Caco-2 (cell line): ENCODE measurements around the gene PGS1. TPM values are rescaled to one million over a fixed set of nuclear protein-coding genes. Genes with fewer than 3 reads are reported as not detected.
A peak's percentile ranks its signal among the peaks of the same experiment; 100 is the strongest.

Experiments
- Bru-seq: library from RNA; stranded (reverse); fragments of 400-500 nt; gene quantifications from one replicate; lab custom pipeline; 2021; lab: Mats Ljungman, UMichigan
- BruChase-seq, 2 experiments: library from RNA; stranded (reverse); fragments of 400-500 nt; gene quantifications; one replicate each; lab custom pipeline; 2021; lab: Mats Ljungman, UMichigan
- BruUV-seq: library from RNA; stranded (reverse); fragments of 400-500 nt; replicated peaks from 2 replicates; lab custom pipeline; 2021; lab: Mats Ljungman, UMichigan
- CTCF ChIA-PET: fragments of 300-600 bp; sonication (Branson Sonifier 250); formaldehyde crosslinking; loops from one replicate; lab custom pipeline; 2022; ENCODE audit warnings: antibody characterized with exemption; lab: Charles Lee
- POLR2A ChIA-PET: fragments of 300-600 bp; sonication (Branson Sonifier 250); formaldehyde crosslinking; loops from one replicate; lab custom pipeline; 2022; ENCODE audit warnings: antibody characterized with exemption; lab: Charles Lee
- DNase-seq, 2 experiments: peaks; one replicate each; pipeline versions ENCODE4 v3.0.0 to v3.0.0-alpha.2; 2020 to 2022
- H3K27me3 ChIP-seq: replicated peaks from 2 replicates; pipeline ENCODE4 v1.6.0; 2011; ENCODE audit warnings: low read length; ENCODE audit not compliant: control insufficient read depth, insufficient read depth
- H3K36me3 ChIP-seq: 2 replicates; pipeline ENCODE4 v1.5.1; 2011; ENCODE audit warnings: low read length; ENCODE audit not compliant: control insufficient read depth, insufficient read depth
- H3K4me1 ChIP-seq: fragments of 250-450 bp; sonication (Bioruptor Pico); 2 replicates; pipeline ENCODE4 v1.5.1; 2020; ENCODE audit warnings: mild to moderate bottlenecking
- H3K4me3 ChIP-seq: 2 replicates; pipeline ENCODE4 v1.5.1; 2011; ENCODE audit warnings: low read depth, mild to moderate bottlenecking, control low read depth, low read length
- H3K9me3 ChIP-seq: fragments of 250-450 bp; sonication (Bioruptor Pico); 2 replicates; pipeline ENCODE4 v1.5.1; 2020; ENCODE audit warnings: mild to moderate bottlenecking, moderate library complexity
- H3K27ac Mint-ChIP-seq: one replicate; pipeline ENCODE4 v1.8.0; 2022; ENCODE audit warnings: mixed read lengths; ENCODE audit not compliant: unreplicated experiment
- H3K27me3 Mint-ChIP-seq: one replicate; pipeline ENCODE4 v1.8.0; 2022; ENCODE audit warnings: mixed read lengths; ENCODE audit not compliant: insufficient read depth, unreplicated experiment
- H3K36me3 Mint-ChIP-seq: one replicate; pipeline ENCODE4 v1.8.0; 2022; ENCODE audit warnings: mild to moderate bottlenecking, mixed read lengths; ENCODE audit not compliant: insufficient read depth, unreplicated experiment
- H3K4me1 Mint-ChIP-seq: one replicate; pipeline ENCODE4 v1.8.0; 2022; ENCODE audit warnings: low read depth, mixed read lengths; ENCODE audit not compliant: unreplicated experiment
- H3K4me3 Mint-ChIP-seq: one replicate; pipeline ENCODE4 v1.8.0; 2022; ENCODE audit warnings: mild to moderate bottlenecking, moderate library complexity, mixed read lengths; ENCODE audit not compliant: unreplicated experiment
- H3K9me3 Mint-ChIP-seq: one replicate; pipeline ENCODE4 v1.8.0; 2022; ENCODE audit warnings: mixed read lengths; ENCODE audit not compliant: unreplicated experiment
- intact Hi-C: fragments of 100-400 bp; cut with micrococcal nuclease; formaldehyde crosslinking; loops from one replicate; pipeline ENCODE4 v1.10.0; 2022; ENCODE audit not compliant: unreplicated experiment
- long read RNA-seq: library from polyadenylated mRNA; stranded (forward); transcript quantifications from one replicate; pipeline ENCODE4 v2.0.0, GENCODE V29; 2022
- total RNA-seq: library from RNA; stranded (reverse); gene quantifications from 2 replicates; pipeline ENCODE4 v1.2.3, GENCODE V29; 2022
- TF ChIP-seq, protein P1 (sequence below), 2 experiments: fragments of 200-600 bp in 1 of 2; IDR thresholded peaks; 1 replicate in 1 of 2; 2 replicates in 1 of 2; pipeline versions ENCODE4 v1.5.1 to v1.8.0; 2011 to 2022; ENCODE audit warnings: antibody characterized with exemption in 1 of 2, control low read depth in 1 of 2, inconsistent platforms in 1 of 2, low read depth in 1 of 2, low read length in 1 of 2, mild to moderate bottlenecking in 1 of 2, moderate library complexity in 1 of 2; ENCODE audit not compliant: insufficient read depth in 1 of 2, severe bottlenecking in 1 of 2, unreplicated experiment in 1 of 2

The PGS1 gene, protein sequence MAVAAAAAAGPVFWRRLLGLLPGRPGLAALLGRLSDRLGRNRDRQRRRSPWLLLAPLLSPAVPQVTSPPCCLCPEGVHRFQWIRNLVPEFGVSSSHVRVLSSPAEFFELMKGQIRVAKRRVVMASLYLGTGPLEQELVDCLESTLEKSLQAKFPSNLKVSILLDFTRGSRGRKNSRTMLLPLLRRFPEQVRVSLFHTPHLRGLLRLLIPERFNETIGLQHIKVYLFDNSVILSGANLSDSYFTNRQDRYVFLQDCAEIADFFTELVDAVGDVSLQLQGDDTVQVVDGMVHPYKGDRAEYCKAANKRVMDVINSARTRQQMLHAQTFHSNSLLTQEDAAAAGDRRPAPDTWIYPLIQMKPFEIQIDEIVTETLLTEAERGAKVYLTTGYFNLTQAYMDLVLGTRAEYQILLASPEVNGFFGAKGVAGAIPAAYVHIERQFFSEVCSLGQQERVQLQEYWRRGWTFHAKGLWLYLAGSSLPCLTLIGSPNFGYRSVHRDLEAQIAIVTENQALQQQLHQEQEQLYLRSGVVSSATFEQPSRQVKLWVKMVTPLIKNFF
- total RNA-seq (54.1 and 55.2 TPM in 2 replicates), Bru-seq, nascent RNA (percentile 84 among the genes with signal in this experiment), BruChase-seq, experiment 1, labeled RNA remaining after a 2-hour chase (percentile 82 among the genes with signal in this experiment), BruChase-seq, experiment 2, labeled RNA remaining after a 6-hour chase (percentile 81 among the genes with signal in this experiment)
- long read RNA-seq, transcript PGS1-201 (10 exons, 2,201 nt) = major isoform, 21 of 66 reads
- long read RNA-seq, partial matches to known transcripts = 3 of 66 reads
- long read RNA-seq, other reads (novel, unspliced or antisense) = 42 of 66 reads

- no peaks in the 10 kb centered on the region for H3K27me3 Mint-ChIP-seq
- no peaks in the 10 kb centered on the region for H3K9me3 ChIP-seq
- TF ChIP-seq, protein P1, sequence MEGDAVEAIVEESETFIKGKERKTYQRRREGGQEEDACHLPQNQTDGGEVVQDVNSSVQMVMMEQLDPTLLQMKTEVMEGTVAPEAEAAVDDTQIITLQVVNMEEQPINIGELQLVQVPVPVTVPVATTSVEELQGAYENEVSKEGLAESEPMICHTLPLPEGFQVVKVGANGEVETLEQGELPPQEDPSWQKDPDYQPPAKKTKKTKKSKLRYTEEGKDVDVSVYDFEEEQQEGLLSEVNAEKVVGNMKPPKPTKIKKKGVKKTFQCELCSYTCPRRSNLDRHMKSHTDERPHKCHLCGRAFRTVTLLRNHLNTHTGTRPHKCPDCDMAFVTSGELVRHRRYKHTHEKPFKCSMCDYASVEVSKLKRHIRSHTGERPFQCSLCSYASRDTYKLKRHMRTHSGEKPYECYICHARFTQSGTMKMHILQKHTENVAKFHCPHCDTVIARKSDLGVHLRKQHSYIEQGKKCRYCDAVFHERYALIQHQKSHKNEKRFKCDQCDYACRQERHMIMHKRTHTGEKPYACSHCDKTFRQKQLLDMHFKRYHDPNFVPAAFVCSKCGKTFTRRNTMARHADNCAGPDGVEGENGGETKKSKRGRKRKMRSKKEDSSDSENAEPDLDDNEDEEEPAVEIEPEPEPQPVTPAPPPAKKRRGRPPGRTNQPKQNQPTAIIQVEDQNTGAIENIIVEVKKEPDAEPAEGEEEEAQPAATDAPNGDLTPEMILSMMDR (IDR thresholded peaks at IDR 0.05; ENCODE audit: insufficient read depth in 1 of 2, low read depth in 1 of 2, low read length in 1 of 2, severe bottlenecking in 1 of 2, unreplicated experiment in 1 of 2) = no peak
- intact Hi-C loops = loop anchor here (1.0 kb wide), 2 partner anchors 13 to 18 kb away; partner anchors contain the start of gene SOCS3
- peaks cover 43% of the 10 kb centered on the region for H3K4me1 ChIP-seq
- H3K4me3 Mint-ChIP-seq = peak within 1 kb of the TSS; percentile 93
- no TSS peak for BruUV-seq
- ChIA-PET POLR2A (interaction anchor here (0.5 kb wide), 1 partner anchor 43 kb away, joined by 5 read pairs; no protein-coding TSS in a partner anchor), CTCF (interaction anchor here (1.1 kb wide), 1 partner anchor 8 kb away, joined by 3 read pairs; no protein-coding TSS in a partner anchor)
- H3K4me1 Mint-ChIP-seq = peaks cover 48% of the 10 kb centered on the region
- DNase-seq = peak; percentile 75 to 86
- no peaks in the 10 kb centered on the region for H3K9me3 Mint-ChIP-seq
- no peaks in the 10 kb centered on the region; the same call in 1 of the 2 replicates for H3K36me3 ChIP-seq
- H3K27me3 ChIP-seq = no peaks in the 10 kb centered on the region
- peak within 1 kb of the TSS; percentile 96 for H3K4me3 ChIP-seq
- peak within 1 kb of the TSS; percentile 94 for H3K27ac Mint-ChIP-seq
- peaks cover 45% of the 10 kb centered on the region for H3K36me3 Mint-ChIP-seq
Measured at GRCh38 chr17:78378225-78379130, at the start of gene PGS1. TSS of gene PGS1 (plus strand) at chr17:78378649. CDS start at chr17:78378666, 17 bp downstream.

DNA sequence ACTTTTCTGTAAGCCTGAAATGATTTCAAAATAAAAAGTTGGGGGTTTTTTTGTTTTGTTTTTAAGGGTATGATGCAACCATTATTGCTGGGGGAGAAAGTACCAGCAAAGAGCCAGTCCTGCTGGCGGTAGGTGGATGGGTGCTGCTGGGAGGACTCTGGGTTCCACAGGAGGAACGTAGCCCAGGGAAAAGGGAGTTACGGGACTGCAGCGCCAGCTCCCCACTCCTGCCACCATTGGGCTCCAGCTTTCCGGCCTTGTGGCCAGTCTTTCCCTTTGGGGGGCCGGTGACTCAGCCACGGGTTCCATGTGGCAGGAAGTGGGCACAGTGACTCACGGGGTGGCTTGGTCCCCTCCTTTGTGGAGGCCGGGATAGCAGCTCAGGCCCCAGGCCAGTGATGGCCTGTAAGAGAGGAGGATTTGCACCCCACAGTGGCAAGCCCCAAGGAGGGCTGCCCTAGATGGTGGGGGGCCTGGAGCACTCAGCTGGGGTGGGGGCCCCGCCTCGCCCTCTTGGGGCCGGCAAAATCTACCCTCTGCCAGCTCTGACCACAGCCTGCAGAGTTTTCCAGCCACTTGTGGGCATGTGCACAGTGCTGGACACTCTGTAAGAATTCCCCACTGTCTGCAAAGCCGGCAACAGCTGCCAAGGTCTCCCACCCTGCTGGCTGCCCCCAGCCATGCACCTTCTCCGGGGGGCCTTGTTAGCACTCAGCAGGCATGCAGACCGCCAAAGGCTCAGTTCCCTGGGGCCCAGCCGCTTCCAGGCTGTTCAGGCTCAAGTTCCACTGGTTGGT, 49.0 kb upstream of the PGS1 start:
- no peaks in the 10 kb centered on the region for H3K9me3 ChIP-seq
- H3K4me1 Mint-ChIP-seq = peaks cover 7% of the 10 kb centered on the region
- no peak for DNase-seq
- no peak overlapping the region for H3K4me3 ChIP-seq
- H3K4me1 ChIP-seq = no peaks in the 10 kb centered on the region
- no peaks in the 10 kb centered on the region for H3K36me3 ChIP-seq
- intact Hi-C loops = no loop called here
- no peaks in the 10 kb centered on the region for H3K27me3 ChIP-seq
- TF ChIP-seq, protein P1 (IDR thresholded peaks at IDR 0.05; ENCODE audit: insufficient read depth in 1 of 2, low read depth in 1 of 2, low read length in 1 of 2, severe bottlenecking in 1 of 2, unreplicated experiment in 1 of 2) = no peak
- H3K27me3 Mint-ChIP-seq = no peaks in the 10 kb centered on the region
- no peak overlapping the region for H3K4me3 Mint-ChIP-seq
- ChIA-PET POLR2A (no interaction called here), CTCF (no interaction called here)
- H3K27ac Mint-ChIP-seq = peak overlapping the region; percentile 39
- BruUV-seq = no TSS peak
- H3K36me3 Mint-ChIP-seq = no peaks in the 10 kb centered on the region
- H3K9me3 Mint-ChIP-seq = no peaks in the 10 kb centered on the region
